GM12875 (cell line): ENCODE results near the gene AHSA1.

ENCODE experiments used
- H3K4me3 ChIP-seq: one replicate; pipeline ENCODE4 v1.5.1; 2011; ENCODE audit warnings: low read depth, low read length, control low read depth
- TF ChIP-seq, protein P1 (sequence below): IDR thresholded peaks from 2 replicates; pipeline ENCODE4 v1.5.1; 2011; ENCODE audit warnings: low read depth, mild to moderate bottlenecking, control low read depth, inconsistent platforms, low read length, moderate library complexity, borderline replicate concordance; ENCODE audit not compliant: insufficient read depth

The AHSA1 gene

DNA sequence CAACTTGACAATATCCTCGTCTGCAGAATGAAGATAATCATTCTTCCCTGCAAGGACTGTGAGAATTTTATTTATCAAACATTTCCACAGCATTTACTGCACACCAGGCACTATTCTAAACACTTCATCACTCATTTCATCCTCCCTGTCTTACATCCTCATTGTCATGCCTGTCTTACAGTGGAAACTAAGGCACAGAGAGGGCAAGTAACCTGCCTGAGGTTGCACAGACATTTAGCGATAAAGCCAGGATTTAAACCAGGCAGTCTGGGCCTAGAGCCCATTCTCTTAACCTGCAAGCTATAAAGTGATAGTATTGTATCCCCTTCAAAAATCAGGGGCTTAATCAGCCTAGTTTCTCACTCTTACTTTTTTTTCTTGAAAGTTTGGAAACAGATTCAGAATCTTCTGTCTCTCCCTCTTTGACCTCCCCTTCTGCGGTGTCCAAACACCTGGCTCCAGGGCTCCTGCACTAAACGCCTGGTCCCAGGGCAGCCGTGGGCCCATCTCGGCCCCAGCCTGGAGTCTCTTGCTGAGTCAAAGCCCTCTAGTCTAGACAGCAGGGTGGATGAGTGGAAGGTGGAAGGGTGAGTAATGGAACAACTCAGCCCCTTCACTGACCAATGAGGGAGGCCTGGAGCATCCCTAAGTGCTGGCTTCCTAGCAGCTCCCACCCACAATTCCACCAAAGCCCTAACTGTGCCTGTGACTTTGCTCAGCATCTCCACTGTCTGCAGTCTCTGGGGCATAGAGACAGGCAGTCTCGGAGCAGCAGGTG is 28.2 kb downstream of the AHSA1 start:
- H3K4me3 ChIP-seq, result no peak overlapping the region
- TF ChIP-seq, protein P1, sequence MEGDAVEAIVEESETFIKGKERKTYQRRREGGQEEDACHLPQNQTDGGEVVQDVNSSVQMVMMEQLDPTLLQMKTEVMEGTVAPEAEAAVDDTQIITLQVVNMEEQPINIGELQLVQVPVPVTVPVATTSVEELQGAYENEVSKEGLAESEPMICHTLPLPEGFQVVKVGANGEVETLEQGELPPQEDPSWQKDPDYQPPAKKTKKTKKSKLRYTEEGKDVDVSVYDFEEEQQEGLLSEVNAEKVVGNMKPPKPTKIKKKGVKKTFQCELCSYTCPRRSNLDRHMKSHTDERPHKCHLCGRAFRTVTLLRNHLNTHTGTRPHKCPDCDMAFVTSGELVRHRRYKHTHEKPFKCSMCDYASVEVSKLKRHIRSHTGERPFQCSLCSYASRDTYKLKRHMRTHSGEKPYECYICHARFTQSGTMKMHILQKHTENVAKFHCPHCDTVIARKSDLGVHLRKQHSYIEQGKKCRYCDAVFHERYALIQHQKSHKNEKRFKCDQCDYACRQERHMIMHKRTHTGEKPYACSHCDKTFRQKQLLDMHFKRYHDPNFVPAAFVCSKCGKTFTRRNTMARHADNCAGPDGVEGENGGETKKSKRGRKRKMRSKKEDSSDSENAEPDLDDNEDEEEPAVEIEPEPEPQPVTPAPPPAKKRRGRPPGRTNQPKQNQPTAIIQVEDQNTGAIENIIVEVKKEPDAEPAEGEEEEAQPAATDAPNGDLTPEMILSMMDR, result no peak

- TF ChIP-seq, protein P1, result no peak
- H3K4me3 ChIP-seq, result no peak overlapping the region
Observed at GRCh38 chr14:77488558-77488957, 30.7 kb downstream of the AHSA1 start.

- no peak overlapping the region for H3K4me3 ChIP-seq
- TF ChIP-seq, protein P1, result no peak
Observed at GRCh38 chr14:77489041-77489440, 31.1 kb downstream of the AHSA1 start.

DNA sequence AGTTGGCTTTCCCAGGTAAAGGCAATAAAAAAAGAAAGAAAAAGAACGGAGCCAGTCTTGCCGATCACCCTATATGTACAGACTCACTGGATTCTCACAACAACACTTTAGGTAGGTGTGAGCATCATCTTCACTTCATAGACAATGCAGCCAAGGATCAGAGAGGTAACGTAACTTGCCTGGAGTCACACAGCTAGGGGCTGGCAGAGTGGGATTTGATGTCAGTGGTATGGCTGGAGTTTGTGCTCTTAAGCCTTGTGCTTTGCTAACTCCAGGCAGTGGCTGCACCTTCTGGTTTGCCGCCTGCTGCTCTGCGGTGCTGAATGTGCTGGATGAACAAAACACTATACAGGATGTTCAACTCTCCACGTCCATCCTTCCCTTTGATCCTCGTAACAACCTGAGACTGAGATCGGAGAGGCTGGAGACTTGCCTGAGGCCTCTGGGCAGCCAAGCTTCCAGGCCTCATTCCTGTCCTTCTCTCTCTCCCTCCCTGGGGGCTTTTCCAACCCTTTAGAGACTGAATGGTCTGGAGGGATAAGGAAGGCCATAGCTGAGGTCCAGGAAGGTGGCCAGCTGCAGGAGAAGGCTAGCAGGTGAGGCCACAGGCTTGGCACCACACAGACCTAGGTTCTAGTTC is 32.6 kb downstream of the AHSA1 start:
- H3K4me3 ChIP-seq, result no peak overlapping the region
- TF ChIP-seq, protein P1, result no peak

GRCh38 chr14:77491056-77491455 is 33.2 kb downstream of the AHSA1 start:
- H3K4me3 ChIP-seq, result no peak overlapping the region
- TF ChIP-seq, protein P1, result no peak

- TF ChIP-seq, protein P1, result no peak
- H3K4me3 ChIP-seq, result no peak overlapping the region
Observed at GRCh38 chr14:77495334-77495733, 37.4 kb downstream of the AHSA1 start.
